ENCODE data around the gene CDCA8.

DNA sequence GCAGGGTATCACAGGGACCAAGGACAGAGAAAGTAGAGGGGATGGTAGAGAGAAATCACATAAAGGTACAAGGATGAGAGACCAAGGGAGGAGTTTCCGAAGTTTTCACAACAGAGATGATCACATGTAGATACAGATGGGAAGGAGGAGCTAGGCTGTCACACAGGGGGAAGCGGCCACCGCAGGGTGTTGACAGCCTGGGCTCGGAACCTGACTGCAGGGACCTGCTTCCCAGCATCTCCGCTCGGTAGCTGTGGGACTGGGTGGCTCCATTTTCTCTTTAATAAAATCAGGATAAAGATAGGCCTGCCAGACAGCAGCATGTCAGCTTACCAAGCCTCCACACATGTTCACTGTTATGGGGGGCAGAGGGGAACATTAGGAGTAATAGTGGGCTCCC is 32.3 kb downstream of the CDCA8 start:
- TF ChIP-seq POLR2A (IDR thresholded peaks at IDR 0.05; ENCODE audit: extremely low read depth, insufficient read length) (no peak), CTCF (IDR thresholded peaks at IDR 0.05; ENCODE audit: low read depth, low read length) (no peak), MYC (IDR thresholded peaks at IDR 0.05; ENCODE audit: low read depth, low read length) (no peak)
- TF ChIP-seq, protein P1, sequence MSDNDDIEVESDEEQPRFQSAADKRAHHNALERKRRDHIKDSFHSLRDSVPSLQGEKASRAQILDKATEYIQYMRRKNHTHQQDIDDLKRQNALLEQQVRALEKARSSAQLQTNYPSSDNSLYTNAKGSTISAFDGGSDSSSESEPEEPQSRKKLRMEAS (IDR thresholded peaks at IDR 0.05; ENCODE audit: low read depth, low read length), result no peak

Measured in NB4 (cell line).